Heart left ventricle (tissue), 16 donors: Measurements from ENCODE around the gene PCDHB5. TPM values are rescaled to one million over a fixed set of nuclear protein-coding genes. Genes with fewer than 3 reads are reported as not detected.
"Not testable (repeated sequence)": the region's sequence is repeated elsewhere in the genome, so short reads cannot be mapped to it uniquely, and the experiment has no call there.

Source experiments
- ATAC-seq, 4 donors: fragments of 200-7000 bp; cut with Tn5 transposase; one replicate each; pipeline ENCODE4 v1.9.1; 2020 to 2022; ENCODE audit warnings: moderate library complexity in 4 of 4, mild to moderate bottlenecking in 3 of 4, moderate number of reproducible peaks in 1 of 4
- DNase-seq, 5 donors: peaks; one replicate each; pipeline ENCODE4 v3.0.0-alpha.2; 2020
- H3K27ac ChIP-seq, 12 donors: fragments of 200-600 bp; sonication (generic) in 4 of 12; one replicate each; pipeline versions ENCODE4 v1.5.0 to v1.8.0; 2016 to 2022; ENCODE audit warnings: mild to moderate bottlenecking in 2 of 12
- H3K27me3 ChIP-seq, 9 donors: fragments of 200-600 bp; sonication (generic) in 2 of 9; one replicate each; pipeline versions ENCODE4 v1.5.1 to v1.8.0; 2016 to 2022; ENCODE audit warnings: mild to moderate bottlenecking in 3 of 9
- H3K36me3 ChIP-seq, 9 donors: fragments of 200-600 bp; sonication (generic) in 2 of 9; one replicate each; pipeline versions ENCODE4 v1.5.0 to v1.8.0; 2018 to 2022; ENCODE audit warnings: mild to moderate bottlenecking in 2 of 9
- H3K4me1 ChIP-seq, 12 donors: fragments of 200-600 bp; sonication (generic) in 4 of 12; one replicate each; pipeline versions ENCODE4 v1.5.0 to v1.8.0; 2016 to 2022; ENCODE audit warnings: mild to moderate bottlenecking in 3 of 12
- H3K4me3 ChIP-seq, 12 donors: fragments of 200-600 bp; sonication (generic) in 4 of 12; one replicate each; pipeline versions ENCODE4 v1.5.0 to v1.8.0; 2017 to 2022; ENCODE audit warnings: mild to moderate bottlenecking in 9 of 12, moderate library complexity in 4 of 12
- H3K9me3 ChIP-seq, 12 donors: fragments of 200-600 bp; sonication (generic) in 4 of 12; one replicate each; pipeline versions ENCODE4 v1.5.0 to v1.8.0; 2016 to 2022; ENCODE audit warnings: mild to moderate bottlenecking in 1 of 12
- CTCF ChIP-seq, 12 donors: fragments of 200-600 bp; sonication (generic) in 4 of 12; IDR thresholded peaks; one replicate each; pipeline versions ENCODE4 v1.5.0 to v1.8.0; 2018 to 2022; ENCODE audit warnings: antibody characterized with exemption in 12 of 12, mild to moderate bottlenecking in 5 of 12
- POLR2A ChIP-seq, 2 donors: fragments of 450-650 bp; IDR thresholded peaks; one replicate each; pipeline ENCODE4 v1.6.1; 2017; ENCODE audit warnings: antibody characterized with exemption in 2 of 2, mild to moderate bottlenecking in 2 of 2, moderate library complexity in 2 of 2
- WGBS, 4 donors: extraction: QIAGEN DNeasy Blood & Tissue Kit in 2 of 4; methylation state at CpG; one replicate each; pipeline versions ENCODE4 v1.1.5 to v1.1.7; 2013 to 2018; 5-methylcytosine and 5-hydroxymethylcytosine counted together
- intact Hi-C, 10 donors: fragments of 100-400 bp; cut with DNase I; formaldehyde crosslinking; loops; one replicate each; pipeline versions ENCODE4 v1.11.1 to v1.14.2; 2022
- long read RNA-seq, 3 donors: library from polyadenylated mRNA; unstranded; transcript quantifications; one replicate each; pipeline ENCODE4 v2.0.0, GENCODE V29; 2020 to 2021
- polyA plus RNA-seq, 2 donors: library from polyadenylated mRNA; stranded (reverse); fragments of 200-250 nt; gene quantifications; one replicate each; pipeline ENCODE4 v1.2.3, GENCODE V29; 2013
- total RNA-seq, 9 donors: library from RNA; depleted of rRNA in 2 of 9; stranded (reverse); fragments of >200 nt in 2 of 9; fragmentation: NEBNext Ultra II Directional in 3 of 9; extraction: Animal tissue kit (Norgen Biotek cat#: 25700) in 3 of 9; gene quantifications; one replicate each; pipeline versions ENCODE4 v1.1.0 to v1.2.4, GENCODE V29; 2016 to 2023
- donor health status: ischemic (EF 13 %, LVEDD 7.1; RV severe dilation, severe dysfunction).
- donor health status: healthy with polysubstance abuse.
- donor health status: DM: no; HTN: yes; CAD: no.
- donor health status: DM: no; HTN: no; CAD: no.
- donor health status: ischemic (EF 25% LVEDD 6.9; RV normal size, moderate dysfunction).
- donor health status: ischemic (EF 25% LVEDD 5.7; RV mildly dilated, moderate dysfunction).
- donor health status: healthy.
- donor health status: DM: yes; HTN: yes; CAD: no.
- donor health status: ischemic (EF 35%, LVEDD 5.7; RV mildly dilated, moderate dysfunction).
- donor health status: nonischemic (EF 11% LVEDD 7.7; RV severe dilation, severe dysfunction).
- donor health status: DM: yes; HTN: yes; CAD: no.
- donor health status: PGD.
- donor health status: ischemic (EF 29% LVEDD 5.4; RV normal size, mild dysfunction).
- donor health status: nonischemic (EF 23%, LVEDD 6.1; RV moderate dilation, normal function).

PCDHB5 gene
- 1 to 10 TPM; 1.4 to 6.4 (median 3.9) TPM for total RNA-seq
- polyA plus RNA-seq, result 1 to 10 TPM in 1 of 2 donors, under 1 TPM in 1; 0.69 to 1.6 TPM
- long read RNA-seq, donor 1, result 0 reads
- long read RNA-seq, donor 2, transcript PCDHB5-201 (1 exons, 3,408 nt), result major isoform, 14 of 15 reads
- long read RNA-seq, donor 2, partial matches to known transcripts, result 0 of 15 reads
- long read RNA-seq, donor 2, other reads (novel, unspliced or antisense), result 1 of 15 reads
- long read RNA-seq, donor 3, result 0 reads

GRCh38 chr5:141135030-141135717, at the start of gene PCDHB5:
Gene PCDHB5 (plus strand): TSS chr5:141135206. CDS start chr5:141135435, 229 bp downstream.
- H3K27ac ChIP-seq, result peak within 1 kb of the TSS in 3 of 12 donors; percentile 36 to 53 (median 45)
- WGBS, 4 donors, result 12 to 17% (median 15%) methylated on average over 22 of the region's 22 CpGs
- intact Hi-C loops, result no loop called here

GRCh38 chr5:141094481-141095262, 40.3 kb upstream of the PCDHB5 start, which contains the start of gene PCDHB2:
Gene PCDHB2 (plus strand): TSS chr5:141094615. CDS start chr5:141094791, 176 bp downstream.
- WGBS, 4 donors, result 12 to 19% (median 15%) methylated on average over 29 of the region's 29 CpGs
- intact Hi-C loops, result loop anchor here in 3 of 10 donors (10.0 kb wide), 1 partner anchor 470 kb away; no protein-coding TSS in a partner anchor
- Histone ChIP-seq H3K4me1 (no peaks in the 10 kb centered on the region), H3K4me3 (peak within 1 kb of the TSS in 11 of 12 donors; percentile 2 to 62 (median 44)), H3K27ac (peak within 1 kb of the TSS in 2 of 12 donors; percentile 36 to 37), H3K36me3 (no peaks in the 10 kb centered on the region), H3K9me3 (peaks cover 0 to 76% (median 14%) of the 10 kb centered on the region in 12 donors), H3K27me3 (peaks cover 0 to 26% (median 14%) of the 10 kb centered on the region in 9 donors)
- peak in 2 of 5 donors; percentile 27 to 71 for DNase-seq
- ATAC-seq, result peak; percentile 45 to 79 (median 52)
- TF ChIP-seq POLR2A (IDR thresholded peaks at IDR 0.05), result no peak
- peak in 11 of 12 donors; percentile 15 to 51 (median 37) for TF ChIP-seq CTCF (IDR thresholded peaks at IDR 0.05)

More at GRCh38 chr5:141135030-141135717, at the start of gene PCDHB5:
- H3K36me3 ChIP-seq, result no peaks in the 10 kb centered on the region
- DNase-seq (no peak), ATAC-seq (peak in 2 of 4 donors; percentile 44 to 67)
- no peaks in the 10 kb centered on the region for H3K4me1 ChIP-seq
- peaks cover 0 to 100% (median 44%) of the 10 kb centered on the region in 12 donors for H3K9me3 ChIP-seq
- H3K4me3 ChIP-seq, result peak within 1 kb of the TSS; percentile 5 to 61 (median 44)
- H3K27me3 ChIP-seq, result peaks cover 0 to 4% (median 0%) of the 10 kb centered on the region in 9 donors
- TF ChIP-seq POLR2A (IDR thresholded peaks at IDR 0.05), result no peak
- TF ChIP-seq CTCF (IDR thresholded peaks at IDR 0.05), result peak in 11 of 12 donors; percentile 25 to 62 (median 44)

- Histone ChIP-seq H3K9me3 (peaks cover 0 to 76% (median 13%) of the 10 kb centered on the region in 12 donors), H3K27ac (no peak overlapping the region), H3K27me3 (peaks cover 0 to 31% (median 14%) of the 10 kb centered on the region in 9 donors), H3K36me3 (no peaks in the 10 kb centered on the region), H3K4me1 (no peaks in the 10 kb centered on the region), H3K4me3 (peak overlapping the region in 10 of 12 donors; percentile 2 to 62 (median 46))
- TF ChIP-seq CTCF (IDR thresholded peaks at IDR 0.05), result no peak
- intact Hi-C loops, result loop anchor here in 3 of 10 donors (10.0 kb wide), 1 partner anchor 470 kb away; no protein-coding TSS in a partner anchor
- ATAC-seq (no peak), DNase-seq (peak in 1 of 5 donors; percentile 49)
- 34 to 58% (median 45%) methylated on average over 6 to 12 of the region's 12 CpGs for WGBS, 4 donors
Observed at GRCh38 chr5:141095263-141095641, 39.8 kb upstream of the PCDHB5 start.

- not testable (repeated sequence) for H3K4me1 ChIP-seq, ATAC-seq, H3K27ac ChIP-seq, DNase-seq, H3K4me3 ChIP-seq, H3K36me3 ChIP-seq
- intact Hi-C loops, result loop anchor here in 3 of 10 donors (10.0 kb wide), 1 partner anchor 469 kb away; no protein-coding TSS in a partner anchor
- 30 to 40% (median 33%) methylated on average over 1 to 32 of the region's 46 CpGs for WGBS, 4 donors
- Histone ChIP-seq H3K9me3 (peaks cover 0 to 76% (median 16%) of the 10 kb centered on the region in 12 donors), H3K27me3 (peaks cover 0 to 34% (median 22%) of the 10 kb centered on the region in 9 donors)
Observed at GRCh38 chr5:141096181-141096580, 38.8 kb upstream of the PCDHB5 start.

GRCh38 chr5:141096586-141096985, 38.4 kb upstream of the PCDHB5 start:
- DNase-seq, ATAC-seq, H3K27ac ChIP-seq, H3K4me1 ChIP-seq, H3K36me3 ChIP-seq, H3K4me3 ChIP-seq: not testable (repeated sequence)
- Histone ChIP-seq H3K27me3 (peaks cover 0 to 39% (median 22%) of the 10 kb centered on the region in 9 donors), H3K9me3 (peaks cover 0 to 76% (median 20%) of the 10 kb centered on the region in 12 donors)
- WGBS, 4 donors, result 28 to 45% (median 31%) methylated on average over 8 to 36 of the region's 38 CpGs
- intact Hi-C loops, result loop anchor here in 3 of 10 donors (10.0 kb wide), 1 partner anchor 468 kb away; no protein-coding TSS in a partner anchor
